ENCODE measurements around the gene HSDL1.

Gene HSDL1

DNA sequence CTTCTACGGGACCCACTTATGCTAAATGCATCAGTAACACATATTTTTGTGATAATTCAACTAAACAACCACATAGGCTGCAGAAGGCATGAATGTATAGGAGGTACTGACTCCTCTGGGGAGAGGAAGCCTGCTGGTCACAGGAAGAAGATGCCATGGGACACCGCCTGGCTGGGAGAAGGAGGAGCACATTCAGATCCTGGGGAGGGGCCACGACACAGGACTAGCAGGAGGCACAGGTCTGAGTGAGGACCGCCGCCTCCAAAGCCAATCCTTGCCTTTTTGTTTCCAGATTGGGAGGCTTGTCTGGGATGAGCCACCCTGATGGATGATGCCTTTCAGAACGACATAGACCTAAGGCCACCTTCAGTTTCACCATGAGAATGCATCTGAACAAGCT is 62.9 kb downstream of the HSDL1 start:
- DNase-seq (ENCODE audit: low spot score) = no peak

- DNase-seq (ENCODE audit: low spot score) = no peak
Observed at GRCh38 chr16:84081446-84081989, 63.5 kb downstream of the HSDL1 start.

GRCh38 chr16:84080813-84081212 is 64.2 kb downstream of the HSDL1 start:
- DNase-seq (ENCODE audit: low spot score) = no peak

- DNase-seq (ENCODE audit: low spot score) = no peak
Observed at GRCh38 chr16:84080378-84080777, 64.6 kb downstream of the HSDL1 start.

DNA sequence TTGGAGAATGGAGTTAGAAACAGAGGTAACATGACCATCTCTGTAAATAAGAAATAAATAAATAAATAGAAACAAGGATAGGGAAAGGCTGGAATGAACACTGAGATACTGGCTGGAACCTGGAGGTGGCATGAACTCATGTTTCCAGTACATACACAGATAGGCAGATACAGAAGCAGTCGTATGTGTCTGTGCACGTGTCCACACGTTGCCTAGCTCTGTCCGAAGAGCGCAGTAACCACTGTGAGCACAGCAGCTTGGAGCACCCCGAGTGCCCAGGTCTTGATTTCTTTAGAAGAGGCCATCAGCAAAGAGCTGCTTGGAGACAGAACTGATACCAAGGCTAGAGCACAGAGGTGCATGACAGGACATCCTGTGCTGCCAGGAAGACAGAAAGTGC is 65.3 kb downstream of the HSDL1 start:
- no peak for DNase-seq (ENCODE audit: low spot score)

- no peak for DNase-seq (ENCODE audit: low spot score)
Observed at GRCh38 chr16:84075376-84075775, 69.6 kb downstream of the HSDL1 start.

DNA sequence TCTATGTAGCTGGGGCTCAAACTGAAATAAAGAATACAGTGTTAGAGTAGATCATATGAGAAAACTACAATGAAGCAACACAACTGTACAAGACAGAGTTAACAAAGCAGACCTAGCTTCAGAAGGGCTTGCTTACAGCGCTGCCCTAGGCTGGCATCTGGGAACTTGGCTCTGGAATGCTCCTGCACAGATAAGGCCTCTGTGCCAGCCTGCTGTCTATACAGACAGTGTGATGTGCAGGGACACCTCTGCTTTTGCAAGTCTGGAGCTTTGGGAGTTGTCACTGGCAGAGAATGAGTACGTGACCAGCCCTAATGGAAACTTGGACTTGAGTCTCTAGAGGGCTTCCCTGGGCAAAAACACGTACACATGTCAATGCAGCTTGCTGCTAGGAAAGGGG is 70.3 kb downstream of the HSDL1 start:
- no peak for DNase-seq (ENCODE audit: low spot score)
